Astrocyte (in vitro differentiated cells and primary cell): ENCODE measurements around the gene LRRC28. TPM values are rescaled to one million over a fixed set of nuclear protein-coding genes. Genes with fewer than 3 reads are reported as not detected.

Source experiments
- DNase-seq: peaks from one replicate; pipeline ENCODE4 v3.0.0-alpha.2; 2010; ENCODE audit warnings: low read depth
- FAIRE-seq: peaks from 2 replicates; lab custom pipeline; 2011; peaks lifted over from hg19 to GRCh38; lab: Jason Lieb, UNC
- H2AFZ ChIP-seq: 2 replicates; pipeline ENCODE4 v1.6.0; 2012; ENCODE audit warnings: low read depth, low read length, inconsistent platforms
- H3K27ac ChIP-seq: 2 replicates; pipeline ENCODE4 v1.5.1; 2011; ENCODE audit warnings: low read depth, low read length, inconsistent platforms
- H3K27me3 ChIP-seq: 2 replicates; pipeline ENCODE4 v1.6.0; 2011; ENCODE audit warnings: low read length, inconsistent platforms; ENCODE audit not compliant: insufficient read depth
- H3K36me3 ChIP-seq: 2 replicates; pipeline ENCODE4 v1.5.1; 2011; ENCODE audit warnings: low read length, inconsistent platforms; ENCODE audit not compliant: insufficient read depth
- H3K4me1 ChIP-seq: 2 replicates; pipeline ENCODE4 v1.5.1; 2011; ENCODE audit warnings: low read length, inconsistent platforms; ENCODE audit not compliant: insufficient read depth
- H3K4me2 ChIP-seq: 2 replicates; pipeline ENCODE4 v1.6.0; 2012; ENCODE audit warnings: low read length, inconsistent platforms
- H3K4me3 ChIP-seq: 2 replicates; pipeline ENCODE4 v1.5.1; 2011; ENCODE audit warnings: low read depth, mild to moderate bottlenecking, low read length, inconsistent platforms; ENCODE audit not compliant: insufficient read depth
- H3K79me2 ChIP-seq: 2 replicates; pipeline ENCODE4 v1.6.0; 2012; ENCODE audit warnings: mild to moderate bottlenecking, low read length, inconsistent platforms; ENCODE audit not compliant: insufficient read depth
- H3K9ac ChIP-seq: 2 replicates; pipeline ENCODE4 v1.6.0; 2012; ENCODE audit warnings: mild to moderate bottlenecking, low read length, inconsistent platforms
- H3K9me3 ChIP-seq: 2 replicates; pipeline ENCODE4 v1.5.1; 2012; ENCODE audit warnings: low read depth, mild to moderate bottlenecking, low read length, inconsistent platforms; ENCODE audit not compliant: insufficient read depth
- H4K20me1 ChIP-seq: 2 replicates; pipeline ENCODE4 v1.6.0; 2012; ENCODE audit warnings: low read length, inconsistent platforms; ENCODE audit not compliant: insufficient read depth
- H3K27ac Mint-ChIP-seq: one replicate; pipeline ENCODE4 v1.8.0; 2021; ENCODE audit warnings: mild to moderate bottlenecking, mixed read lengths; ENCODE audit not compliant: unreplicated experiment
- H3K27me3 Mint-ChIP-seq: one replicate; pipeline ENCODE4 v1.8.0; 2021; ENCODE audit warnings: low read depth, mixed read lengths; ENCODE audit not compliant: unreplicated experiment
- H3K36me3 Mint-ChIP-seq: one replicate; pipeline ENCODE4 v1.8.0; 2021; ENCODE audit warnings: low read depth, mixed read lengths; ENCODE audit not compliant: unreplicated experiment
- H3K4me1 Mint-ChIP-seq: one replicate; pipeline ENCODE4 v1.8.0; 2021; ENCODE audit warnings: low read depth, mixed read lengths; ENCODE audit not compliant: unreplicated experiment
- H3K4me3 Mint-ChIP-seq: one replicate; pipeline ENCODE4 v1.8.0; 2021; ENCODE audit warnings: mild to moderate bottlenecking, moderate library complexity, mixed read lengths; ENCODE audit not compliant: unreplicated experiment
- H3K9me3 Mint-ChIP-seq: one replicate; pipeline ENCODE4 v1.8.0; 2021; ENCODE audit warnings: mild to moderate bottlenecking, mixed read lengths; ENCODE audit not compliant: unreplicated experiment
- EZH2 ChIP-seq: IDR thresholded peaks from 2 replicates; pipeline ENCODE4 v1.6.1; 2012; ENCODE audit warnings: mild to moderate bottlenecking, low read length, inconsistent platforms; ENCODE audit not compliant: insufficient read depth
- total RNA-seq: library from RNA; stranded (reverse); gene quantifications from 2 replicates; pipeline ENCODE4 v1.2.1, GENCODE V29; 2021
- TF ChIP-seq, protein P1 (sequence below): IDR thresholded peaks from 2 replicates; pipeline ENCODE4 v1.5.1; 2011; ENCODE audit warnings: low read depth, mild to moderate bottlenecking, inconsistent platforms, low read length, moderate library complexity; ENCODE audit not compliant: insufficient read depth

Gene LRRC28
- total RNA-seq, 1 donor from 2014 or later = 28.1 TPM

- H3K9me3 ChIP-seq = no peaks in the 10 kb centered on the region
- H2AFZ ChIP-seq = no peak overlapping the region
- FAIRE-seq (no peak), DNase-seq (no peak)
- no peaks in the 10 kb centered on the region for H3K79me2 ChIP-seq
- no peak overlapping the region for H3K9ac ChIP-seq
- H3K36me3 ChIP-seq = no peaks in the 10 kb centered on the region
- TF ChIP-seq EZH2 = no peak
- TF ChIP-seq, protein P1, sequence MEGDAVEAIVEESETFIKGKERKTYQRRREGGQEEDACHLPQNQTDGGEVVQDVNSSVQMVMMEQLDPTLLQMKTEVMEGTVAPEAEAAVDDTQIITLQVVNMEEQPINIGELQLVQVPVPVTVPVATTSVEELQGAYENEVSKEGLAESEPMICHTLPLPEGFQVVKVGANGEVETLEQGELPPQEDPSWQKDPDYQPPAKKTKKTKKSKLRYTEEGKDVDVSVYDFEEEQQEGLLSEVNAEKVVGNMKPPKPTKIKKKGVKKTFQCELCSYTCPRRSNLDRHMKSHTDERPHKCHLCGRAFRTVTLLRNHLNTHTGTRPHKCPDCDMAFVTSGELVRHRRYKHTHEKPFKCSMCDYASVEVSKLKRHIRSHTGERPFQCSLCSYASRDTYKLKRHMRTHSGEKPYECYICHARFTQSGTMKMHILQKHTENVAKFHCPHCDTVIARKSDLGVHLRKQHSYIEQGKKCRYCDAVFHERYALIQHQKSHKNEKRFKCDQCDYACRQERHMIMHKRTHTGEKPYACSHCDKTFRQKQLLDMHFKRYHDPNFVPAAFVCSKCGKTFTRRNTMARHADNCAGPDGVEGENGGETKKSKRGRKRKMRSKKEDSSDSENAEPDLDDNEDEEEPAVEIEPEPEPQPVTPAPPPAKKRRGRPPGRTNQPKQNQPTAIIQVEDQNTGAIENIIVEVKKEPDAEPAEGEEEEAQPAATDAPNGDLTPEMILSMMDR = no peak
- no peaks in the 10 kb centered on the region for H4K20me1 ChIP-seq
- no peak overlapping the region for H3K4me2 ChIP-seq
- H3K27me3 ChIP-seq = no peaks in the 10 kb centered on the region
- Mint-ChIP-seq H3K4me3 (no peak overlapping the region), H3K4me1 (peaks cover 11% of the 10 kb centered on the region), H3K36me3 (peaks cover 2% of the 10 kb centered on the region), H3K27me3 (peaks cover 7% of the 10 kb centered on the region), H3K27ac (no peak overlapping the region), H3K9me3 (peaks cover 4% of the 10 kb centered on the region)
- H3K4me1 ChIP-seq = peaks cover 16% of the 10 kb centered on the region
- no peak overlapping the region for H3K27ac ChIP-seq
- H3K4me3 ChIP-seq = no peak overlapping the region
These were observed 158.3 kb downstream of the LRRC28 start for GRCh38 chr15:99409560-99409959.

DNA sequence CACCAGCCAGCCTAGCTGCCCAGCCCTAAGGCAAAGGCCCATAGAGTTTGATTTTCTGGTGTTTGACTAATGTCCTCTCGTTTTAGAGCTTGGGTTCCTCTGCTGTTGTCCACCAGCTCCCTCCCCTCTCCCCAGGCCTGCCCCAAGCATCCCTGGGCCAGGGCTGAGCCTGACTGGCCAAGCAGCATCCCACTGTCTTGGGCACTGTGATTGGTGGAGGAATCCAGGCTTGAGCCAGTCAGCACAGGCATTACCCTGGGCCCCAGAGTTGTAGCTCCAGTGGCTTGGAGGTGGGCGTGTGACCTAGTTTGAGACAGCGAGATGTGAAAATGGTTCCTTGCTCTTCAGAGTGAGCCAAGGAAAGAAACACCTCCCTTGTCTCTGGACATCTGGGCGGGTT, 159.2 kb downstream of the LRRC28 start:
- peaks cover 11% of the 10 kb centered on the region for H3K4me1 Mint-ChIP-seq
- no peak overlapping the region for H3K4me3 ChIP-seq
- H3K27me3 Mint-ChIP-seq = peaks cover 7% of the 10 kb centered on the region
- H3K36me3 ChIP-seq = no peaks in the 10 kb centered on the region
- no peak overlapping the region for H3K4me3 Mint-ChIP-seq
- no peaks in the 10 kb centered on the region for H4K20me1 ChIP-seq
- H3K9me3 ChIP-seq = no peaks in the 10 kb centered on the region
- no peak overlapping the region for H3K4me2 ChIP-seq
- DNase-seq (no peak), FAIRE-seq (no peak)
- H3K36me3 Mint-ChIP-seq = peaks cover 2% of the 10 kb centered on the region
- no peak overlapping the region for H2AFZ ChIP-seq
- peaks cover 16% of the 10 kb centered on the region for H3K4me1 ChIP-seq
- no peaks in the 10 kb centered on the region for H3K27me3 ChIP-seq
- H3K9me3 Mint-ChIP-seq = peaks cover 4% of the 10 kb centered on the region
- H3K27ac Mint-ChIP-seq = no peak overlapping the region
- H3K27ac ChIP-seq = no peak overlapping the region
- TF ChIP-seq, protein P1 = no peak
- TF ChIP-seq EZH2 = no peak
- H3K9ac ChIP-seq = no peak overlapping the region
- H3K79me2 ChIP-seq = no peaks in the 10 kb centered on the region

GRCh38 chr15:99411234-99411633, 160.0 kb downstream of the LRRC28 start:
- no peaks in the 10 kb centered on the region for H3K27me3 ChIP-seq
- FAIRE-seq = no peak

More at GRCh38 chr15:99411234-99411633, 160.0 kb downstream of the LRRC28 start:
- Mint-ChIP-seq H3K4me3 (no peak overlapping the region), H3K36me3 (no peaks in the 10 kb centered on the region), H3K4me1 (peaks cover 11% of the 10 kb centered on the region), H3K9me3 (peaks cover 4% of the 10 kb centered on the region), H3K27ac (no peak overlapping the region), H3K27me3 (peaks cover 5% of the 10 kb centered on the region)
- Histone ChIP-seq H3K36me3 (no peaks in the 10 kb centered on the region), H3K9me3 (no peaks in the 10 kb centered on the region), H4K20me1 (no peaks in the 10 kb centered on the region), H3K4me3 (no peak overlapping the region), H2AFZ (no peak overlapping the region), H3K4me1 (peaks cover 16% of the 10 kb centered on the region), H3K27ac (no peak overlapping the region), H3K9ac (no peak overlapping the region), H3K4me2 (no peak overlapping the region), H3K79me2 (no peaks in the 10 kb centered on the region)
- DNase-seq = no peak
- TF ChIP-seq EZH2 = no peak
- TF ChIP-seq, protein P1 = no peak
